ENCODE measurements around the gene GRID1.

The GRID1 gene

GRCh38 chr10:86019141-86019540, 347.5 kb downstream of the GRID1 start:
- DNase-seq (ENCODE audit: low read depth, low spot score) = no peak
- TF ChIP-seq ZNF274 (IDR thresholded peaks at IDR 0.05; ENCODE audit: low read depth, low read length) (no peak), YY1 (IDR thresholded peaks at IDR 0.05; ENCODE audit: insufficient read depth, insufficient read length) (no peak), SUZ12 (IDR thresholded peaks at IDR 0.05; ENCODE audit: extremely low read depth, insufficient read depth, insufficient read length) (no peak)
- no peaks in the 10 kb centered on the region for H3K36me3 ChIP-seq (ENCODE audit: insufficient read depth, insufficient read length, low read length)
- no peaks in the 10 kb centered on the region for H3K4me1 ChIP-seq (ENCODE audit: insufficient read depth, insufficient read length)
- no peak overlapping the region for H3K4me3 ChIP-seq (ENCODE audit: insufficient read length, low read depth)
- no peaks in the 10 kb centered on the region for H3K27me3 ChIP-seq (ENCODE audit: insufficient read depth, insufficient read length)
- no peaks in the 10 kb centered on the region for H3K9me3 ChIP-seq (ENCODE audit: insufficient read depth, low read length)
- no peak overlapping the region for H3K9ac ChIP-seq (ENCODE audit: insufficient read length, low read depth)

DNA sequence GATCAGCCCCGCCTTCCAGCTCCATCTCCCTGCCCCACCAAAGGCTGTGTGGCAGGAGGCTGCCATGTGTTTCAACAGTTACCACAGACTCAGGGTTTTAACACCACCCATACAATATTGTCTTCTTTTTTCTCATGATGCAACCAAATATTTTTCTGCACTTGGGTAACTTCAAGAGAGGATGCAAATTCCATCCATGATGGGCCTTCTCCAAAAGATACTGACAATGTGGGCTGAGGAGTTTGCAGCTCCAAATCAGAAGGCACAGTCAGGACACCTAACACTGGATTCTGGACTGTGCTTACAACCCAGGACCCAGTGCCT, 347.9 kb downstream of the GRID1 start:
- no peak for DNase-seq (ENCODE audit: low read depth, low spot score)
- no peaks in the 10 kb centered on the region for H3K9me3 ChIP-seq (ENCODE audit: insufficient read depth, low read length)
- TF ChIP-seq SUZ12 (IDR thresholded peaks at IDR 0.05; ENCODE audit: extremely low read depth, insufficient read depth, insufficient read length) (no peak), YY1 (IDR thresholded peaks at IDR 0.05; ENCODE audit: insufficient read depth, insufficient read length) (no peak), ZNF274 (IDR thresholded peaks at IDR 0.05; ENCODE audit: low read depth, low read length) (no peak)
- no peaks in the 10 kb centered on the region for H3K4me1 ChIP-seq (ENCODE audit: insufficient read depth, insufficient read length)
- H3K4me3 ChIP-seq (ENCODE audit: insufficient read length, low read depth) = no peak overlapping the region
- no peaks in the 10 kb centered on the region for H3K36me3 ChIP-seq (ENCODE audit: insufficient read depth, insufficient read length, low read length)
- no peak overlapping the region for H3K9ac ChIP-seq (ENCODE audit: insufficient read length, low read depth)
- no peaks in the 10 kb centered on the region for H3K27me3 ChIP-seq (ENCODE audit: insufficient read depth, insufficient read length)

DNA sequence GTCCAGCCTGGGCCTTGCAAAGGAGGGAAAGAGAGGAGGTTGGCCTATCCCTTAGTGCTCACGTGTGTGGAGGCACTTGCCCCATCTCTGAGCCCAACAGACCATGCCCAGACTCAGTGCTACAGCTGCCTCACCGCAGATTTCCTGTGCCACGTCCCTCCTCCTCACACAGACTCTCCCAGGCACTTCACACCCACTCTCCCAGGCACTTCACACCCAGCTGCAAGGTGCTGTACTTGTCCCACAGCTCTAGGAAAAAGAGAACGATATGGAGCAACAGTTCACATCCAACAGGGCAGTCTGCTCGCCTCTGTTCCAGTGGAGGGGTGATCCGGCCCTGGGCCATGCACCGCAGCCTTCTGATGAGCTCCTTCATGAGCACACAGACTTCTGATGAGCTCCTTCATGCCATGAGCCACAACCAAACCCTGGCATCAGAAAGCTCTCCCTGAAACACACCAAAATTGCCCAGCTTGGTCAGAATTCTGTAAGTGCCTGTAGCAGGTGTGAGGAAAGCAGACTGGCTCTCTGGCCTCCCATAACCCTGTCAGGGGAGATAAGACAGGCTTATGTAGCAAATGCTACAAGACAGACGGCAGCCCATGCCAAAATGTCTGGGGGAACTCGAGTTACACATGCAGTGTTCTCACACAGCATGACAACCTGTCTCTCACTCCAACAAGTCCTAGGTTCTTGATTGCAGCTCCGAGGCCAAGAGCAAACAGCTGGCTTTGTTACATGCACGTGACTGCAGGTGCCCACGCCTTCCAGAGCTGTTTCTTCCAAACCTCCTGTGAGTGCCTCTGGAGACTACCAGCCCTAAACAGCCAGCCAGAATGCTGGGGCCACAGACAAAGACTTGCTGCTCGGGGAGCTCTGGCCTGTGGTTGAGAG, 348.5 kb downstream of the GRID1 start:
- Histone ChIP-seq H3K4me3 (ENCODE audit: insufficient read length, low read depth) (no peak overlapping the region), H3K36me3 (ENCODE audit: insufficient read depth, insufficient read length, low read length) (no peaks in the 10 kb centered on the region), H3K9ac (ENCODE audit: insufficient read length, low read depth) (no peak overlapping the region), H3K4me1 (ENCODE audit: insufficient read depth, insufficient read length) (no peaks in the 10 kb centered on the region), H3K27me3 (ENCODE audit: insufficient read depth, insufficient read length) (no peaks in the 10 kb centered on the region), H3K9me3 (ENCODE audit: insufficient read depth, low read length) (no peaks in the 10 kb centered on the region)
- TF ChIP-seq YY1 (IDR thresholded peaks at IDR 0.05; ENCODE audit: insufficient read depth, insufficient read length) (no peak), ZNF274 (IDR thresholded peaks at IDR 0.05; ENCODE audit: low read depth, low read length) (no peak), SUZ12 (IDR thresholded peaks at IDR 0.05; ENCODE audit: extremely low read depth, insufficient read depth, insufficient read length) (no peak)
- DNase-seq (ENCODE audit: low read depth, low spot score) = no peak

DNA sequence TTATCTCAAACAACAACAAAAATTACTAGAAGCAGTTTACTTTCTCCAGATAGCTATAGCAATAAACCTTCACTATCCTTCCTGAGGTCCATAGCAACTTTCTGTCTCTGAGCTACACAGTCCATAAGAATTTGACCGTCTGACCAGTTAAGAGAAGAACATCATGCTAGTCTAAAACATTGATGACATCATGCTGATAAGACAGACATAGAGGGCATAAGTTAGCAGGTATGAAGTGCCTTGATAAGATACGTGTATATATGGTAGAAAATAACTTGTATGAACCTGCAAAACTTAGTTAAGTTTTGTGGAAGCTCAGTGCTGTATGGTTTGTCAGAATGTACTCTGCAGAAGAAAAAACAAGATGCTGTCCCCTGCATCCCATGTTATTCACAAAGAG, 353.0 kb downstream of the GRID1 start:
- TF ChIP-seq ZNF274 (IDR thresholded peaks at IDR 0.05; ENCODE audit: low read depth, low read length) (no peak), YY1 (IDR thresholded peaks at IDR 0.05; ENCODE audit: insufficient read depth, insufficient read length) (no peak), SUZ12 (IDR thresholded peaks at IDR 0.05; ENCODE audit: extremely low read depth, insufficient read depth, insufficient read length) (no peak)
- no peak for DNase-seq (ENCODE audit: low read depth, low spot score)
- H3K9me3 ChIP-seq (ENCODE audit: insufficient read depth, low read length) = no peaks in the 10 kb centered on the region

DNA sequence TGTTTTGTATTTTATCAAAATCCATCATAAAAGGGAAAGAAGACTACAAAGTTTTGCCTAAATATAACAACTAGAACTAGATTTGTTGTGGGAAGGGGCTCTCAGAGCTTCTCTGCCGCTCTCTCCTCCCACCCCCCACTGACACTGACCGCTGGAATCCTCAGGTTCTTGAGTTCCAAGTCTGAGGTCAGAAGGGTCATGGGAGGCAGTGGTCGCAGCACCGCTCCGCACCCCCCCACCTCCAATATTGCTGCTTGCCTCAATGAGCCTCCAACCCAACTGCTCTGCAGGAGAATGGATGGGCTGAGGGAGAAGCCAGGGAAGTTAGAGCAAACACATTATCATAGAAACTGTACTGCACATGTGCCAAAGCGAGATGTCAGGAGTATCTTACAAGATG, 359.4 kb downstream of the GRID1 start:
- Histone ChIP-seq H3K27me3 (ENCODE audit: insufficient read depth, insufficient read length) (no peaks in the 10 kb centered on the region), H3K9me3 (ENCODE audit: insufficient read depth, low read length) (no peaks in the 10 kb centered on the region), H3K4me1 (ENCODE audit: insufficient read depth, insufficient read length) (no peaks in the 10 kb centered on the region), H3K4me3 (ENCODE audit: insufficient read length, low read depth) (no peak overlapping the region), H3K9ac (ENCODE audit: insufficient read length, low read depth) (no peak overlapping the region), H3K36me3 (ENCODE audit: insufficient read depth, insufficient read length, low read length) (no peaks in the 10 kb centered on the region)
- TF ChIP-seq SUZ12 (IDR thresholded peaks at IDR 0.05; ENCODE audit: extremely low read depth, insufficient read depth, insufficient read length) = no peak
- TF ChIP-seq ZNF274 (IDR thresholded peaks at IDR 0.05; ENCODE audit: low read depth, low read length) = no peak
- no peak for TF ChIP-seq YY1 (IDR thresholded peaks at IDR 0.05; ENCODE audit: insufficient read depth, insufficient read length)
- no peak for DNase-seq (ENCODE audit: low read depth, low spot score)

More for the DNA sequence above, 353.0 kb downstream of the GRID1 start:
- Histone ChIP-seq H3K4me1 (ENCODE audit: insufficient read depth, insufficient read length) (no peaks in the 10 kb centered on the region), H3K36me3 (ENCODE audit: insufficient read depth, insufficient read length, low read length) (no peaks in the 10 kb centered on the region), H3K4me3 (ENCODE audit: insufficient read length, low read depth) (no peak overlapping the region), H3K9ac (ENCODE audit: insufficient read length, low read depth) (no peak overlapping the region), H3K27me3 (ENCODE audit: insufficient read depth, insufficient read length) (no peaks in the 10 kb centered on the region)

DNA sequence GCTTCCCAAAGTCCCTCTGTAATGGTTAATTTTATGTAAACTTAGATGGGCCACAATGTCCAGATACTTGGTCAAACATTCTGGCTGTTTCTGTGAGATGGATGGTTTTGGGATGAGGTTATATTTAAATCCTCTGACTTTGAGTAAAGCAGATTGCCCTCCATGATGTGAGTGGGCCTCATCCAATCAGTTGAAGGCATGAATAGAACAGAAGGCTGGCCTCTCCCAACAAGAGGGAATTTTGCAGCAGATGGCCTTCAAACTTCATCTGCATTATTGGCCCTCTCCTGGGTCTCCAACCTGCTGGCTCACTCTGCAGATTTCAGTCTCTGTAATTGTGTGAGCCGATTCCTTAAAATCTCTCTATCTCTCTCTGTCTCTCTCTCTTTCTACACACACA, 362.3 kb downstream of the GRID1 start:
- TF ChIP-seq SUZ12 (IDR thresholded peaks at IDR 0.05; ENCODE audit: extremely low read depth, insufficient read depth, insufficient read length) (no peak), ZNF274 (IDR thresholded peaks at IDR 0.05; ENCODE audit: low read depth, low read length) (no peak), YY1 (IDR thresholded peaks at IDR 0.05; ENCODE audit: insufficient read depth, insufficient read length) (no peak)
- Histone ChIP-seq H3K36me3 (ENCODE audit: insufficient read depth, insufficient read length, low read length) (no peaks in the 10 kb centered on the region), H3K27me3 (ENCODE audit: insufficient read depth, insufficient read length) (no peaks in the 10 kb centered on the region), H3K4me3 (ENCODE audit: insufficient read length, low read depth) (no peak overlapping the region), H3K9ac (ENCODE audit: insufficient read length, low read depth) (no peak overlapping the region), H3K9me3 (ENCODE audit: insufficient read depth, low read length) (no peaks in the 10 kb centered on the region), H3K4me1 (ENCODE audit: insufficient read depth, insufficient read length) (no peaks in the 10 kb centered on the region)
- no peak for DNase-seq (ENCODE audit: low read depth, low spot score)

DNA sequence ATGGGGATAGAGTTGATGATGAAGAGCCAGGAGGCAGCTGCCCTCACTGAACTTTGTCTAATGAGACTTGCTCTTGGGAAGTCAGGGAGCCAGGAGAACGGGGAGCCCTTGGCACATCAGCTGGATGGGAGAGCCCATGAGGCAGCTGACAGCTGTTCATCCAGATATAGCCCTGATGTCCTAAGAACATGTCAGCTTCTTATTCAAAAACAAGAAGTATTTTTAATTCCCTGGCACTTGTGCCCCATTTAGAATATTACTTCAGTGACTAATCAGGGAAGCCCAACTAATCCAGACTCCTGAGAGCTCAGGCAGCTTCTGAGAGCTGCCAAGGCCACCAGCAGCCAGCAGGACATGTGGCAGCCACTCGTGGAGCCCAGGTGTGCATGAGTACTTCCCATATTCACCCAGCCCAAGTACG, 363.4 kb downstream of the GRID1 start:
- Histone ChIP-seq H3K36me3 (ENCODE audit: insufficient read depth, insufficient read length, low read length) (no peaks in the 10 kb centered on the region), H3K4me1 (ENCODE audit: insufficient read depth, insufficient read length) (no peaks in the 10 kb centered on the region), H3K9ac (ENCODE audit: insufficient read length, low read depth) (no peak overlapping the region), H3K4me3 (ENCODE audit: insufficient read length, low read depth) (no peak overlapping the region), H3K9me3 (ENCODE audit: insufficient read depth, low read length) (no peaks in the 10 kb centered on the region), H3K27me3 (ENCODE audit: insufficient read depth, insufficient read length) (no peaks in the 10 kb centered on the region)
- no peak for TF ChIP-seq YY1 (IDR thresholded peaks at IDR 0.05; ENCODE audit: insufficient read depth, insufficient read length)
- TF ChIP-seq ZNF274 (IDR thresholded peaks at IDR 0.05; ENCODE audit: low read depth, low read length) = no peak
- no peak for TF ChIP-seq SUZ12 (IDR thresholded peaks at IDR 0.05; ENCODE audit: extremely low read depth, insufficient read depth, insufficient read length)
- no peak for DNase-seq (ENCODE audit: low read depth, low spot score)
